SK-N-SH (cell line): ENCODE measurements around the gene VPS51.

Experiments used
- CTCF ChIP-seq: fragments of 200-600 bp; sonication (generic); IDR thresholded peaks from 2 replicates; pipeline ENCODE4 v1.6.1; 2017; ENCODE audit warnings: antibody characterized with exemption, mild to moderate bottlenecking, moderate library complexity
- GABPA ChIP-seq: IDR thresholded peaks from 2 replicates; pipeline ENCODE4 v1.4.0; 2012; ENCODE audit warnings: low read depth, mild to moderate bottlenecking
- GATA2 ChIP-seq: sonication (generic); formaldehyde crosslinking; IDR thresholded peaks from 2 replicates; pipeline ENCODE4 v1.5.0; 2020; ENCODE audit warnings: mild to moderate bottlenecking, missing genetic modification reagents
- JUND ChIP-seq: IDR thresholded peaks from 2 replicates; pipeline ENCODE4 v1.4.0; 2012
- MXI1 ChIP-seq: IDR thresholded peaks from 2 replicates; pipeline ENCODE4 v1.6.1; 2012; ENCODE audit warnings: mild to moderate bottlenecking, low read depth, low read length, improper control_type of control experiment
- NFIC ChIP-seq: IDR thresholded peaks from 2 replicates; pipeline ENCODE4 v1.4.0; 2012; ENCODE audit warnings: borderline replicate concordance
- PBX3 ChIP-seq: IDR thresholded peaks from 2 replicates; pipeline ENCODE4; 2012
- POLR2AphosphoS5 ChIP-seq: IDR thresholded peaks from 2 replicates; pipeline ENCODE4 v1.6.1; 2012; ENCODE audit warnings: low read depth, low read length
- RFX5 ChIP-seq: IDR thresholded peaks from 2 replicates; pipeline ENCODE4 v1.6.1; 2012; ENCODE audit warnings: mild to moderate bottlenecking, improper control_type of control experiment, low read length
- TAF1 ChIP-seq: IDR thresholded peaks from 2 replicates; pipeline ENCODE4 v1.6.1; 2012; ENCODE audit warnings: low read depth, mild to moderate bottlenecking, low read length, moderate library complexity, borderline replicate concordance
- ZBTB33 ChIP-seq: IDR thresholded peaks from 2 replicates; pipeline ENCODE4 v1.4.0; 2012; ENCODE audit warnings: low read depth, borderline replicate concordance

- TF ChIP-seq GABPA: no peak
- no peak for TF ChIP-seq PBX3
- TF ChIP-seq ZBTB33: no peak
- TF ChIP-seq JUND: no peak
- no peak for TF ChIP-seq CTCF
- TF ChIP-seq MXI1: no peak
- no peak for TF ChIP-seq RFX5
- TF ChIP-seq NFIC: no peak
- TF ChIP-seq GATA2: no peak
- TF ChIP-seq POLR2AphosphoS5: no peak
- no peak for TF ChIP-seq TAF1
These were observed 6.4 kb upstream of the VPS51 start for GRCh38 chr11:65089621-65090020.
